CD4-positive, alpha-beta memory T cell (primary cell): ENCODE measurements around the gene MYMX. TPM values are rescaled to one million over a fixed set of nuclear protein-coding genes. Genes with fewer than 3 reads are reported as not detected.

Experiments
- CTCF ChIA-PET: fragments of 350-600 bp; sonication (Branson Sonifier 250); formaldehyde crosslinking; loops from one replicate; lab custom pipeline; 2021; ENCODE audit warnings: inconsistent platforms; ENCODE audit not compliant: partially characterized antibody; lab: Charles Lee
- POLR2A ChIA-PET: fragments of 350-600 bp; sonication (Branson Sonifier 250); formaldehyde crosslinking; loops from one replicate; lab custom pipeline; 2021; ENCODE audit not compliant: partially characterized antibody; lab: Charles Lee
- DNase-seq, 5 donors: peaks; one replicate each; pipeline versions ENCODE4 v3.0.0 to v3.0.0-alpha.2; 2020 to 2022; ENCODE audit warnings: mixed read lengths in 1 of 5
- H3K27ac ChIP-seq: one replicate; pipeline ENCODE4 v1.7.0; 2013; ENCODE audit warnings: low read depth, low read length
- H3K27me3 ChIP-seq: 2 replicates; pipeline ENCODE4 v1.7.0; 2013; ENCODE audit warnings: mild to moderate bottlenecking, low read length, moderate library complexity; ENCODE audit not compliant: insufficient read depth
- H3K36me3 ChIP-seq: 2 replicates; pipeline ENCODE4 v1.7.0; 2013; ENCODE audit warnings: mild to moderate bottlenecking, low read length, moderate library complexity; ENCODE audit not compliant: insufficient read depth
- H3K4me1 ChIP-seq: 2 replicates; pipeline ENCODE4 v1.7.0; 2013; ENCODE audit warnings: mild to moderate bottlenecking, low read length, moderate library complexity; ENCODE audit not compliant: insufficient read depth
- H3K4me3 ChIP-seq, 2 donors: one replicate each; pipeline ENCODE4 v1.7.0; 2013; ENCODE audit warnings: low read length in 2 of 2, mild to moderate bottlenecking in 1 of 2
- H3K9me3 ChIP-seq, 2 donors: one replicate each; pipeline ENCODE4 v1.7.0; 2013; ENCODE audit warnings: low read length in 2 of 2, control low read depth in 1 of 2; ENCODE audit not compliant: control insufficient read depth in 1 of 2
- H3K27ac Mint-ChIP-seq, 7 donors: one replicate each; pipeline ENCODE4 v1.8.0; 2020 to 2021; ENCODE audit warnings: mixed read lengths in 7 of 7, mild to moderate bottlenecking in 6 of 7, inconsistent platforms in 3 of 7, moderate library complexity in 3 of 7
- H3K27me3 Mint-ChIP-seq, 2 donors: one replicate each; pipeline ENCODE4 v1.8.0; 2020 to 2021; ENCODE audit warnings: mixed read lengths in 2 of 2
- H3K36me3 Mint-ChIP-seq, 2 donors: one replicate each; pipeline ENCODE4 v1.8.0; 2020 to 2021; ENCODE audit warnings: mixed read lengths in 2 of 2, inconsistent platforms in 1 of 2, mild to moderate bottlenecking in 1 of 2
- H3K4me1 Mint-ChIP-seq, 4 donors: one replicate each; pipeline ENCODE4 v1.8.0; 2020 to 2021; ENCODE audit warnings: mixed read lengths in 4 of 4, mild to moderate bottlenecking in 1 of 4
- H3K4me3 Mint-ChIP-seq, 8 donors: one replicate each; pipeline ENCODE4 v1.8.0; 2020 to 2021; ENCODE audit warnings: mixed read lengths in 8 of 8, mild to moderate bottlenecking in 7 of 8, moderate library complexity in 6 of 8, inconsistent platforms in 3 of 8
- H3K9me3 Mint-ChIP-seq, 8 donors: one replicate each; pipeline ENCODE4 v1.8.0; 2020 to 2021; ENCODE audit warnings: mixed read lengths in 8 of 8, mild to moderate bottlenecking in 5 of 8, inconsistent platforms in 3 of 8, moderate library complexity in 1 of 8
- intact Hi-C: fragments of 100-400 bp; cut with micrococcal nuclease; formaldehyde crosslinking; loops from one replicate; pipeline ENCODE4 v1.15.1; 2023
- polyA plus RNA-seq, 2 donors: library from polyadenylated mRNA; unstranded; fragments of 300-500 nt; fragmentation: Illumina TruSeq; gene quantifications; one replicate each; pipeline ENCODE4 v1.2.3, GENCODE V29; 2021
- total RNA-seq, 2 experiments: library from RNA; stranded (reverse); gene quantifications; one replicate each; pipeline ENCODE4 v1.2.3, GENCODE V29; 2021

Gene MYMX
- total and polyA plus RNA-seq, 4 experiments from 2014 or later, result not detected

GRCh38 chr6:44232676-44233566 lies 16.2 kb downstream of the MYMX start:
- H3K4me3 ChIP-seq, result no peak overlapping the region
- no peaks in the 10 kb centered on the region for H3K36me3 ChIP-seq
- H3K4me1 ChIP-seq, result peaks cover 7% of the 10 kb centered on the region
- Mint-ChIP-seq H3K4me3 (no peak overlapping the region), H3K9me3 (no peaks in the 10 kb centered on the region), H3K36me3 (no peaks in the 10 kb centered on the region), H3K27me3 (no peaks in the 10 kb centered on the region), H3K27ac (no peak overlapping the region), H3K4me1 (peaks cover 0 to 8% (median 4%) of the 10 kb centered on the region in 4 donors)
- DNase-seq, result no peak
- intact Hi-C loops, result no loop called here
- H3K27ac ChIP-seq, result no peak overlapping the region
- no peaks in the 10 kb centered on the region for H3K27me3 ChIP-seq
- no peaks in the 10 kb centered on the region for H3K9me3 ChIP-seq
- ChIA-PET CTCF (interaction anchor here (1.1 to 5.3 kb wide), 2 partner anchors 10 to 73 kb away, joined by 3 to 84 read pairs; partner anchors contain the start of gene SLC29A1), POLR2A (interaction anchor here (4.2 kb wide), 1 partner anchor 13 kb away, joined by 29 read pairs; the partner anchor contains the start of gene HSP90AB1)

- no peak for DNase-seq
- peaks cover 12% of the 10 kb centered on the region for H3K4me1 ChIP-seq
- H3K27ac ChIP-seq, result no peak overlapping the region
- CTCF ChIA-PET, result interaction anchor here (0.7 to 5.3 kb wide), 3 partner anchors 10 to 59 kb away, joined by 4 to 84 read pairs (median 9); partner anchors contain the start of gene SLC29A1
- POLR2A ChIA-PET, result interaction anchor here (4.2 kb wide), 1 partner anchor 12 kb away, joined by 29 read pairs; the partner anchor contains the start of gene HSP90AB1
- H3K9me3 ChIP-seq, result no peaks in the 10 kb centered on the region
- no peak overlapping the region for H3K4me3 ChIP-seq
- H3K27ac Mint-ChIP-seq, result peak overlapping the region in 1 of 7 donors; percentile 42
- no peaks in the 10 kb centered on the region for H3K27me3 ChIP-seq
- no peaks in the 10 kb centered on the region for H3K9me3 Mint-ChIP-seq
- intact Hi-C loops, result no loop called here
- H3K27me3 Mint-ChIP-seq, result no peaks in the 10 kb centered on the region
- no peaks in the 10 kb centered on the region for H3K36me3 ChIP-seq
- H3K4me1 Mint-ChIP-seq, result peaks cover 2 to 15% (median 8%) of the 10 kb centered on the region in 4 donors
- no peak overlapping the region for H3K4me3 Mint-ChIP-seq
- no peaks in the 10 kb centered on the region for H3K36me3 Mint-ChIP-seq
Observed at GRCh38 chr6:44233567-44234100, 16.9 kb downstream of the MYMX start.

- H3K9me3 ChIP-seq, result no peaks in the 10 kb centered on the region
- peaks cover 12% of the 10 kb centered on the region for H3K4me1 ChIP-seq
- H3K27ac ChIP-seq, result no peak overlapping the region
- no peaks in the 10 kb centered on the region for H3K27me3 ChIP-seq
- CTCF ChIA-PET, result interaction anchor here (0.7 to 5.3 kb wide), 6 partner anchors 10 to 65 kb away, joined by 3 to 84 read pairs (median 6); partner anchors contain the start of genes HSP90AB1, SLC29A1 and SLC35B2
- Mint-ChIP-seq H3K4me1 (peaks cover 2 to 15% (median 9%) of the 10 kb centered on the region in 4 donors), H3K4me3 (no peak overlapping the region), H3K36me3 (no peaks in the 10 kb centered on the region), H3K27ac (peak overlapping the region in 1 of 7 donors; percentile 41), H3K27me3 (no peaks in the 10 kb centered on the region), H3K9me3 (no peaks in the 10 kb centered on the region)
- no peak overlapping the region for H3K4me3 ChIP-seq
- intact Hi-C loops, result no loop called here
- DNase-seq, result no peak
- POLR2A ChIA-PET, result interaction anchor here (4.2 kb wide), 1 partner anchor 12 kb away, joined by 29 read pairs; the partner anchor contains the start of gene HSP90AB1
- no peaks in the 10 kb centered on the region for H3K36me3 ChIP-seq
Observed at GRCh38 chr6:44234101-44235025, 17.6 kb downstream of the MYMX start.

GRCh38 chr6:44235269-44235668 lies 18.5 kb downstream of the MYMX start:
- POLR2A ChIA-PET, result interaction anchor here (4.2 kb wide), 1 partner anchor 11 kb away, joined by 29 read pairs; the partner anchor contains the start of gene HSP90AB1

GRCh38 chr6:44235891-44236516 lies 19.3 kb downstream of the MYMX start:
- Mint-ChIP-seq H3K9me3 (no peaks in the 10 kb centered on the region), H3K4me1 (peaks cover 2 to 15% (median 9%) of the 10 kb centered on the region in 4 donors), H3K27me3 (no peaks in the 10 kb centered on the region), H3K36me3 (no peaks in the 10 kb centered on the region), H3K4me3 (peak overlapping the region in 1 of 8 donors; percentile 48), H3K27ac (no peak overlapping the region)
- H3K9me3 ChIP-seq, result no peaks in the 10 kb centered on the region
- ChIA-PET POLR2A (interaction anchor here (2.2 to 4.2 kb wide), 2 partner anchors 10 to 12 kb away, joined by 16 to 29 read pairs; partner anchors contain the start of genes HSP90AB1 and SLC29A1), CTCF (interaction anchor here (0.7 to 5.3 kb wide), 14 partner anchors 8 to 1248 kb away, joined by 3 to 84 read pairs (median 3); partner anchors contain the start of genes HSP90AB1 and SLC29A1)
- no peaks in the 10 kb centered on the region for H3K27me3 ChIP-seq
- intact Hi-C loops, result no loop called here
- H3K27ac ChIP-seq, result no peak overlapping the region
- no peak for DNase-seq
- no peaks in the 10 kb centered on the region for H3K36me3 ChIP-seq
- no peak overlapping the region for H3K4me3 ChIP-seq
- peaks cover 12% of the 10 kb centered on the region for H3K4me1 ChIP-seq

More at GRCh38 chr6:44235269-44235668, 18.5 kb downstream of the MYMX start:
- intact Hi-C loops, result no loop called here
- peak overlapping the region in 2 of 7 donors; percentile 20 to 23 for H3K27ac Mint-ChIP-seq
- no peaks in the 10 kb centered on the region for H3K9me3 ChIP-seq
- H3K4me1 ChIP-seq, result peaks cover 12% of the 10 kb centered on the region
- peaks cover 2 to 15% (median 9%) of the 10 kb centered on the region in 4 donors for H3K4me1 Mint-ChIP-seq
- H3K27me3 ChIP-seq, result no peaks in the 10 kb centered on the region
- no peaks in the 10 kb centered on the region for H3K36me3 ChIP-seq
- H3K4me3 ChIP-seq, result no peak overlapping the region
- H3K9me3 Mint-ChIP-seq, result no peaks in the 10 kb centered on the region
- H3K36me3 Mint-ChIP-seq, result no peaks in the 10 kb centered on the region
- no peak overlapping the region for H3K27ac ChIP-seq
- no peaks in the 10 kb centered on the region for H3K27me3 Mint-ChIP-seq
- H3K4me3 Mint-ChIP-seq, result no peak overlapping the region
- DNase-seq, result no peak
- CTCF ChIA-PET, result interaction anchor here (0.9 to 5.3 kb wide), 9 partner anchors 9 to 66 kb away, joined by 3 to 84 read pairs (median 5); partner anchors contain the start of genes HSP90AB1, SLC29A1 and SLC35B2
